A673 (cell line): ENCODE results near the gene ARHGAP12. TPM values are rescaled to one million over a fixed set of nuclear protein-coding genes. Genes with fewer than 3 reads are reported as not detected.

Experiments used
- BruUV-seq: library from RNA; stranded (reverse); fragments of 400-500 nt; replicated peaks from 2 replicates; lab custom pipeline; 2021; lab: Mats Ljungman, UMichigan
- CTCF ChIA-PET: fragments of 300-600 bp; sonication (Branson Sonifier 250); formaldehyde crosslinking; loops from one replicate; lab custom pipeline; 2022; ENCODE audit warnings: antibody characterized with exemption; lab: Charles Lee
- POLR2A ChIA-PET: fragments of 300-600 bp; sonication (Branson Sonifier 250); formaldehyde crosslinking; loops from one replicate; lab custom pipeline; 2022; ENCODE audit warnings: antibody characterized with exemption; ENCODE audit not compliant: low non-redundant PET; lab: Charles Lee
- DNase-seq: peaks from one replicate; pipeline ENCODE4 v3.0.0-alpha.2; 2015; ENCODE audit warnings: low spot score
- H3K27ac ChIP-seq: fragments of 200-600 bp; sonication (generic); 2 replicates; pipeline ENCODE4 v1.5.1; 2016; ENCODE audit warnings: mixed run types, low read depth, mild to moderate bottlenecking, mixed read lengths, antibody characterized with exemption, low read length; ENCODE audit not compliant: poor library complexity, severe bottlenecking
- H3K27me3 ChIP-seq: fragments of 200-600 bp; sonication (generic); replicated peaks from 2 replicates; pipeline ENCODE4 v1.6.1; 2017; ENCODE audit warnings: mixed run types, low read depth, mild to moderate bottlenecking, mixed read lengths, antibody characterized with exemption, low read length; ENCODE audit not compliant: insufficient read depth, poor library complexity
- H3K36me3 ChIP-seq: fragments of 200-600 bp; sonication (generic); 2 replicates; pipeline ENCODE4 v1.6.1; 2016; ENCODE audit warnings: mixed run types, mild to moderate bottlenecking, mixed read lengths, antibody characterized with exemption, low read length; ENCODE audit not compliant: insufficient read depth, poor library complexity, severe bottlenecking
- H3K4me1 ChIP-seq: fragments of 200-600 bp; sonication (generic); 2 replicates; pipeline ENCODE4 v1.6.1; 2017; ENCODE audit warnings: mixed run types, mild to moderate bottlenecking, mixed read lengths, antibody characterized with exemption, low read length; ENCODE audit not compliant: insufficient read depth, poor library complexity, severe bottlenecking
- H3K4me3 ChIP-seq: fragments of 200-600 bp; sonication (generic); 2 replicates; pipeline ENCODE4 v1.5.1; 2016; ENCODE audit warnings: low read depth, mixed run types, mild to moderate bottlenecking, mixed read lengths, low read length; ENCODE audit not compliant: poor library complexity, severe bottlenecking
- H3K9me3 ChIP-seq: fragments of 200-600 bp; sonication (generic); 2 replicates; pipeline ENCODE4 v1.6.1; 2016; ENCODE audit warnings: mixed run types, low read depth, mild to moderate bottlenecking, mixed read lengths, antibody characterized with exemption, low read length; ENCODE audit not compliant: poor library complexity, severe bottlenecking
- EZH2 ChIP-seq: fragments of 200-600 bp; sonication (generic); IDR thresholded peaks from 2 replicates; pipeline ENCODE4 v1.6.1; 2017; ENCODE audit warnings: borderline replicate concordance, low read depth, mild to moderate bottlenecking, mixed read lengths, antibody characterized with exemption, low read length; ENCODE audit not compliant: poor library complexity, severe bottlenecking
- intact Hi-C: fragments of 100-400 bp; cut with micrococcal nuclease; formaldehyde crosslinking; loops from one replicate; pipeline ENCODE4 v1.10.0; 2022; ENCODE audit not compliant: unreplicated experiment
- total RNA-seq: library from RNA; stranded (reverse); gene quantifications from 2 replicates; pipeline ENCODE4 v1.2.3, GENCODE V29; 2021
- TF ChIP-seq, protein P1 (sequence below): fragments of 300-800, 200-600 bp; sonication (generic); conservative IDR thresholded peaks from 2 replicates; pipeline ENCODE4 v1.5.1; 2017; ENCODE audit warnings: low read depth, mild to moderate bottlenecking, antibody characterized with exemption, low read length, moderate library complexity, mixed read lengths

ARHGAP12 gene
- total RNA-seq, 1 experiment from 2014 or later = 30.0 TPM

DNA sequence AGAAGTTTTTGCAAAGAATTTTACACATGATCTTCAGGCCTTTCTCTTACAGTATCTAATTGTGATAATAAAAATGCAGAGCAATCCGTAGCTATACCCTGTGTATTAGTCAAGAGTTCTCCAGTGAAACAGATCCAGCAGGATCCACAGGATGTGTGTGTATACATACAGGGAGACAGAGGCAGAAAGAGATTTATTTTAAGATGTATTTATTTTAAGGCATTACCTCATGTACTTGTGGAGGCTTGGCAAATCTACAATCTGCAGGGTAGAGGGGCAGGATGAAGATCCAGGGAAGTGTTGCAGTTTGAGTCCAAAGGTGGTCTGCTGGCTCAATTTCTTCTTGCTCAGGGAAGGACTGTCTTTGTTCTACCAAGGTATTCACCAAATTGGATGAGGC, 41.7 kb downstream of the ARHGAP12 start:
- CTCF ChIA-PET = no interaction called here

GRCh38 chr10:31885971-31886370, 42.7 kb downstream of the ARHGAP12 start:
- TF ChIP-seq, protein P1, sequence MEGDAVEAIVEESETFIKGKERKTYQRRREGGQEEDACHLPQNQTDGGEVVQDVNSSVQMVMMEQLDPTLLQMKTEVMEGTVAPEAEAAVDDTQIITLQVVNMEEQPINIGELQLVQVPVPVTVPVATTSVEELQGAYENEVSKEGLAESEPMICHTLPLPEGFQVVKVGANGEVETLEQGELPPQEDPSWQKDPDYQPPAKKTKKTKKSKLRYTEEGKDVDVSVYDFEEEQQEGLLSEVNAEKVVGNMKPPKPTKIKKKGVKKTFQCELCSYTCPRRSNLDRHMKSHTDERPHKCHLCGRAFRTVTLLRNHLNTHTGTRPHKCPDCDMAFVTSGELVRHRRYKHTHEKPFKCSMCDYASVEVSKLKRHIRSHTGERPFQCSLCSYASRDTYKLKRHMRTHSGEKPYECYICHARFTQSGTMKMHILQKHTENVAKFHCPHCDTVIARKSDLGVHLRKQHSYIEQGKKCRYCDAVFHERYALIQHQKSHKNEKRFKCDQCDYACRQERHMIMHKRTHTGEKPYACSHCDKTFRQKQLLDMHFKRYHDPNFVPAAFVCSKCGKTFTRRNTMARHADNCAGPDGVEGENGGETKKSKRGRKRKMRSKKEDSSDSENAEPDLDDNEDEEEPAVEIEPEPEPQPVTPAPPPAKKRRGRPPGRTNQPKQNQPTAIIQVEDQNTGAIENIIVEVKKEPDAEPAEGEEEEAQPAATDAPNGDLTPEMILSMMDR = no peak
- TF ChIP-seq EZH2 = no peak
- ChIA-PET POLR2A (no interaction called here), CTCF (no interaction called here)
- no peaks in the 10 kb centered on the region for H3K27me3 ChIP-seq
- no peaks in the 10 kb centered on the region for H3K36me3 ChIP-seq
- no peak overlapping the region for H3K4me3 ChIP-seq
- no TSS peak for BruUV-seq
- H3K4me1 ChIP-seq = peaks cover 15% of the 10 kb centered on the region
- no peak for DNase-seq
- no peaks in the 10 kb centered on the region for H3K9me3 ChIP-seq
- H3K27ac ChIP-seq = no peak overlapping the region
- intact Hi-C loops = no loop called here

More for the DNA sequence above, 41.7 kb downstream of the ARHGAP12 start:
- peaks cover 17% of the 10 kb centered on the region for H3K4me1 ChIP-seq
- intact Hi-C loops = no loop called here
- H3K36me3 ChIP-seq = no peaks in the 10 kb centered on the region
- H3K27me3 ChIP-seq = no peaks in the 10 kb centered on the region
- BruUV-seq = no TSS peak
- POLR2A ChIA-PET = no interaction called here
- no peak overlapping the region for H3K27ac ChIP-seq
- no peak overlapping the region for H3K4me3 ChIP-seq
- H3K9me3 ChIP-seq = no peaks in the 10 kb centered on the region
- DNase-seq = no peak
- TF ChIP-seq, protein P1 = no peak

DNA sequence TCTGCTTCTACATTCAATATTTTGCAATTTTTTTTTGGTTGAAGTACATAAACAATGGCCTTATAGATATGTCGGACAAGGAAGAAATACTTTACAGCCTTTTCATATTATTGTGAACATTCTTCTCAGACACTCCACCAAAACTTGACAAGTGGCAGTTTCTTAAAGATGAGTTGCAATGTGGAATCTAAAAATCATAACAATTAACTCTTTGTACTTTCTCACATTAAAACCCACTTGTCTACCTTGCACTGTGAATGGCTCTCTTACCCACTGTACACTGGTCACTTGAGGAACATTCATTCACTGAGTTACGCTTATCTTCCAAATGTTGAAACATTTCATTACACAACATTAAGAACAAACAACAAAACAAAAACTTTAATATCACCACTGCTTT, 44.2 kb downstream of the ARHGAP12 start:
- no peak for DNase-seq
- TF ChIP-seq, protein P1 = no peak
- Histone ChIP-seq H3K9me3 (no peaks in the 10 kb centered on the region), H3K36me3 (no peaks in the 10 kb centered on the region), H3K27ac (no peak overlapping the region), H3K27me3 (no peaks in the 10 kb centered on the region), H3K4me3 (no peak overlapping the region), H3K4me1 (peaks cover 3% of the 10 kb centered on the region)
- CTCF ChIA-PET = no interaction called here
- POLR2A ChIA-PET = no interaction called here
- BruUV-seq = TSS peak; percentile 5
- intact Hi-C loops = no loop called here
